ENCODE data around the gene TRIM40. TPM values are rescaled to one million over a fixed set of nuclear protein-coding genes. Genes with fewer than 3 reads are reported as not detected.

The TRIM40 gene
- total RNA-seq, 1 donor from 2014 or later: not detected

DNA sequence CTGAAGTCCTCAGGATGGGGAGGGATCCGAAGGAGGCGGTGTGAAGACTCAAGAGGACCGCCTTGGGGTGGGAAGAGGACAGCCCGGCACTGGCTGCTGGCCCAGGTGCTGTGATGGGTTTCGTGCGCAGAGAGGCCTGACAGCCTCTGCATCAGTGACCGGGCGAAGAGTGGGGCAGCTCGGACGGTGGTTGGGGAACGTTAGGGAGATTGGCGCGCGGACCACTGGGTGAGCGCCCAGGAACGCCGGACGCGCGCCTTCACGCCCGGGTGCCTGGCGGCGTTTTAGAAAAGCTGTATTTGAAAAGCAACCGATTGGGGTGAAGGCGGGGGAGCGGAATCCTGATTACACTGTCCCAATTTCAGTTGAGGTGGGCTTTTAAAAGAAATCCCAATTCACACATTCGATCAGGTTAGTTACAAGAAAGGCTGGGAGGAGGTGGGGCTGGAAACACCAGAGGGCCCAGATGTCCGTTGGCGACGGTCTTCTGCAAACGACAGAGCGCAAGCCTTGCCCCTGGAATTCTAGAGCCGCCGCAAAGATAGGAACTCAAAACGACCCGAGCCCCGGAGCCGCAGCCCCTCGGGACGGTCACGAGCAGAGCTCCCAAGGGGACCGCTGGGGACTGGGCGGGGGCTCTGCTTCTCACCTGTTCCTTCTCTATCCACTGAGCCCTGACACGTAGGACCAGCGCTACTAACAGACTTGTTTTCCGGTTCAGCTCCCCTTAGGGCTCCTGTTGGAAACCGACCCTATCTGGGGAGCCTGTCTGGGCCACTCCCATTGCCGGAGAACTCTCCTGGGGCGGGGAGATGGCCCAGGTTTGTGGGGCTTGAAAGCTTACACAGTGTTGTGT is 8.5 kb upstream of the TRIM40 start:
- ATAC-seq (ENCODE audit: low read depth): peak; percentile 76
- intact Hi-C loops (cut with micrococcal nuclease): no loop called here
- Mint-ChIP-seq H3K4me1 (peaks cover 15% of the 10 kb centered on the region), H3K27me3 (peaks cover 53% of the 10 kb centered on the region), H3K9me3 (no peaks in the 10 kb centered on the region), H3K27ac (no peak overlapping the region), H3K36me3 (ENCODE audit: low read depth) (no peaks in the 10 kb centered on the region), H3K4me3 (no peak overlapping the region)
- ChIA-PET CTCF (interaction anchor here (0.7 to 1.4 kb wide), 3 partner anchors 24 to 629 kb away, joined by 3 to 8 read pairs (median 6); no protein-coding TSS in a partner anchor), POLR2A (interaction anchor here (0.9 kb wide), 1 partner anchor 67 kb away, joined by 3 read pairs; the partner anchor contains the start of gene POLR1H)
- no peak for TF ChIP-seq CTCF (IDR thresholded peaks at IDR 0.05)
- DNase-seq: no peak

- Mint-ChIP-seq H3K9me3 (no peaks in the 10 kb centered on the region), H3K27ac (no peak overlapping the region), H3K27me3 (peaks cover 56% of the 10 kb centered on the region), H3K4me3 (no peak overlapping the region), H3K4me1 (peaks cover 15% of the 10 kb centered on the region), H3K36me3 (ENCODE audit: low read depth) (no peaks in the 10 kb centered on the region)
- no peak for TF ChIP-seq CTCF (IDR thresholded peaks at IDR 0.05)
- ATAC-seq (ENCODE audit: low read depth) (no peak), DNase-seq (no peak)
- CTCF ChIA-PET: interaction anchor here (1.1 to 5.5 kb wide), 4 partner anchors 26 to 196 kb away, joined by 3 to 138 read pairs (median 9); partner anchors contain the start of gene POLR1H
- intact Hi-C loops (cut with micrococcal nuclease): no loop called here
- POLR2A ChIA-PET: no interaction called here
These were observed 6.4 kb upstream of the TRIM40 start for GRCh38 chr6:30129265-30130178.

DNA sequence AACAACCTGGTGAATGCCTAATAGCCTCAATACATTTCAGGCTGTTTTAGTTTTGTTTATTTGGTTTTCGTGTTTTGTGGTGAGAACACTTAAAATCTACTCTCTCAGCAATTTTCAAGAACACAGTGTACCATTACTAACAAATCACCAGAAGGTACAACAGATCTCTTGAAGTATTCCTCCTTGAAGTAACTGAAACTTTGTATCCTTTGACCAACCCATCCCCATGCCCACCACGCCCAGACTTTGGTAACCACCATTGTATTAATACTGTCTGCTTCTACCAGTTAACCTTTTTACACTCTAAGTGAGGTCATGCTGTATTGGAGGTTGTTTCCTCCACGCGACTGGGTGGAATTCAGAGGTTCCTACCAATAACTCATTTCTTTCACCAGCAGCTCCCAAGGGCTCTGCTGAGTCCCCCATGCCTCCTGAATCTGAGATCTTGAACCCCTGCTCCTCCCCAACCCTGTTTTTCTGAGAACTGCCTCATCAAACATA is 5.7 kb upstream of the TRIM40 start:
- intact Hi-C loops (cut with micrococcal nuclease): no loop called here
- no peak for TF ChIP-seq CTCF (IDR thresholded peaks at IDR 0.05)

DNA sequence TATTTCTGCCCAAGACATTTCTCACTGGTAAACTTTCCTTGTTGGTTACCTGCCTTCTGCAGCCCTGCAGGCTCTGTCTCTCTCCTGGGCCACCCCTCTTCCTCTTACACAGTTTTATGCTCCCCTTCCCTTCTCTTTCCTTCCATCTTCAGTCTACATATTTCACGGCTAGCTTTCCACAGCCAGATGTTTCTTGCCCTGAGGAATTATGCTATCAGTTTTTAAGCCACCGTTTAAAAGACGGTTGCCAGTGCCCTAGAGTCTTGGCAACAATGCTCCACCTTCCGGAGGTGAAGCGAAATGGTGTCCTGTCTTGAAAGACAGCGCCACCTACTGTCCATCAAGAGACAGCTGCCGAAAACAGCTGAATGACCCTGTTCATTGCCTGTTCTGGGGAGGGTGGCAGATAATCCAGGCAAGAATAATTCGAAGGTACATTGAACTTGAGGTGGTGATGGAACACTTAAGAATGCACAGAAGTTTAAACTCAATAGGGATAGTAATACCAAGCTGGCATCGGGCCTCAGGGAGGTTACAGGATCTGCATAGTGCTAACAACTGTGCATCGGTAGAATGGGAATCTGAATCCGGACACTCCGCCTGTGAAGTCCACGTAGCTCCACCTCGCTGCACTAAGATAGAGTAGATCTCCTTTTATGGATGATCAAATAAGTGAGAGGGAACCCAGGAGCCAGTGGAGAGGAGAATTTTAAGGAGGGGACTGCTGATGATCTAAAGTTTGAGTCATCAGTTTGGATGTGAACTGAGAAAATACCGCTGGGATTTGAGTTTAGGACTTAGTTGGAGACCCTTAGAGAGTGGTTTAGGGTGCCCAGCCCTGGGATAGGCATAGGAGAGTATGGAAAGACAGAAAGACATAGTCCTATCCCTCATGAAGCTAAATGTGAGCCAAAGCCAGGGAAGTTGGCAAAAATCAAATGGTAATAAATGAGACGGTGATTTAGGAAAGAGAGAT is 4.8 kb upstream of the TRIM40 start:
- ATAC-seq (ENCODE audit: low read depth): peak; percentile 89
- POLR2A ChIA-PET: interaction anchor here (1.2 kb wide), 1 partner anchor 28 kb away, joined by 5 read pairs; no protein-coding TSS in a partner anchor
- peak; percentile 83 for TF ChIP-seq CTCF (IDR thresholded peaks at IDR 0.05)
- CTCF ChIA-PET: interaction anchor here (0.5 to 5.5 kb wide), 24 partner anchors 9 to 483 kb away, joined by 3 to 138 read pairs (median 4); partner anchors contain the start of gene POLR1H
- peaks cover 15% of the 10 kb centered on the region for H3K4me1 Mint-ChIP-seq
- no peaks in the 10 kb centered on the region for H3K9me3 Mint-ChIP-seq
- H3K27ac Mint-ChIP-seq: no peak overlapping the region
- DNase-seq: no peak
- H3K4me3 Mint-ChIP-seq: no peak overlapping the region
- intact Hi-C loops (cut with micrococcal nuclease): loop anchor here (1.0 kb wide), 4 partner anchors 28 to 393 kb away; no protein-coding TSS in a partner anchor
- peaks cover 62% of the 10 kb centered on the region for H3K27me3 Mint-ChIP-seq
- no peaks in the 10 kb centered on the region for H3K36me3 Mint-ChIP-seq (ENCODE audit: low read depth)

More for the DNA sequence above, 5.7 kb upstream of the TRIM40 start:
- Mint-ChIP-seq H3K36me3 (ENCODE audit: low read depth) (no peaks in the 10 kb centered on the region), H3K9me3 (no peaks in the 10 kb centered on the region), H3K27ac (no peak overlapping the region), H3K4me1 (peaks cover 15% of the 10 kb centered on the region), H3K4me3 (no peak overlapping the region), H3K27me3 (peaks cover 56% of the 10 kb centered on the region)
- DNase-seq (no peak), ATAC-seq (ENCODE audit: low read depth) (no peak)
- CTCF ChIA-PET: interaction anchor here (1.1 to 5.5 kb wide), 10 partner anchors 21 to 282 kb away, joined by 3 to 138 read pairs (median 4); partner anchors contain the start of gene POLR1H
- POLR2A ChIA-PET: interaction anchor here (1.2 kb wide), 1 partner anchor 27 kb away, joined by 5 read pairs; no protein-coding TSS in a partner anchor
